ENCODE data around the gene KRT7. TPM values are rescaled to one million over a fixed set of nuclear protein-coding genes. Genes with fewer than 3 reads are reported as not detected.
"Not testable (repeated sequence)": the region's sequence is repeated elsewhere in the genome, so short reads cannot be mapped to it uniquely, and the experiment has no call there.

KRT7 gene
- total RNA-seq, 2 donors from 2014 or later = 0.36 to 8.0 TPM

- no peaks in the 10 kb centered on the region for H3K9me3 Mint-ChIP-seq
- no peak for DNase-seq (ENCODE audit: low spot score in 2 of 2)
- ATAC-seq = no peak
- peaks cover 0 to 9% of the 10 kb centered on the region in 2 donors for H3K36me3 Mint-ChIP-seq
- peak overlapping the region; percentile 81 to 92 for H3K27ac Mint-ChIP-seq
Observed at GRCh38 chr12:52243259-52243855, 10.3 kb downstream of the KRT7 start.

DNA sequence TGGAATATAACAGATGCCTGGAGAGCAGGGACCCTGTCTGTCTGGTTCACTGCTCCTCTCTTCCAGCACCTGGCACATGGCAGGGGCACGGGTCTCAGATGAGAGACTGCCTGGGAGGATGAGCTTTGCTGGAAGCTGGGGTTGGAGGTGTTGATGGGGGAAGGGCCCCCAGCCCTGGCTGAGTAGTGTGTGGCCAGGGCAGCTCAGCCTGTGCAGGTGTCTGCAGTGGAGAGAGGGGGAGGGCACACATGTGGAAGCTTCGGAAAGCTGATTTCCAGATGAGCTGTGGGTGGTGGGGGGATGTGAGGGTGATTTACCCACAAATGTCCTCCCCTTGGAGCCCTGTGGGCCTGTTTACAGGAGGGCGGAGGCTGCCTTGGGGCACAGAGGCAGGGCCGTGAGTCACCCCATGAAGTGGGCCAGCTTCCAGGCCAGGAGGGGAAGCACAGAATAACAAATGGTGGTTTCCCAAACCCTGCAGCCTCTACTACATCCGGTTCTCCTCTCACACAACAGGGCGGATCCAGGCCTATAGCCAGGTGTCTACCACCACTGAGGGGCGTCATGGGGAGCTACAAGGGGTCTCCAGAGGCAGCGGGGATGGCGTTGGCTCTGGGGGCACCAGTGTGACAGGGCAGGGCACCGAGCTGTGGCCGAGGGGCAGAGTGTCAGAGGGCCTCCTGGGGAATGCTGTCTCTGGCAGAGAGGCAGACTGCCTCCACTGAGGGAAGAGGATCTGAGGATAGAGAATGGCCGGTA is 11.0 kb downstream of the KRT7 start:
- DNase-seq (ENCODE audit: low spot score in 2 of 2) (peak; percentile 70 to 84), ATAC-seq (peak; percentile 98)
- Mint-ChIP-seq H3K36me3 (peaks cover 0 to 9% of the 10 kb centered on the region in 2 donors), H3K27ac (peak overlapping the region; percentile 81 to 92), H3K9me3 (no peaks in the 10 kb centered on the region)

- Mint-ChIP-seq H3K36me3 (peaks cover 0 to 11% of the 10 kb centered on the region in 2 donors), H3K9me3 (no peaks in the 10 kb centered on the region), H3K27ac (peak overlapping the region; percentile 81 to 92)
- ATAC-seq = peak in 1 of 2 donors; percentile 29
- no peak for DNase-seq (ENCODE audit: low spot score in 2 of 2)
Observed at GRCh38 chr12:52244615-52244994, 11.6 kb downstream of the KRT7 start.

DNA sequence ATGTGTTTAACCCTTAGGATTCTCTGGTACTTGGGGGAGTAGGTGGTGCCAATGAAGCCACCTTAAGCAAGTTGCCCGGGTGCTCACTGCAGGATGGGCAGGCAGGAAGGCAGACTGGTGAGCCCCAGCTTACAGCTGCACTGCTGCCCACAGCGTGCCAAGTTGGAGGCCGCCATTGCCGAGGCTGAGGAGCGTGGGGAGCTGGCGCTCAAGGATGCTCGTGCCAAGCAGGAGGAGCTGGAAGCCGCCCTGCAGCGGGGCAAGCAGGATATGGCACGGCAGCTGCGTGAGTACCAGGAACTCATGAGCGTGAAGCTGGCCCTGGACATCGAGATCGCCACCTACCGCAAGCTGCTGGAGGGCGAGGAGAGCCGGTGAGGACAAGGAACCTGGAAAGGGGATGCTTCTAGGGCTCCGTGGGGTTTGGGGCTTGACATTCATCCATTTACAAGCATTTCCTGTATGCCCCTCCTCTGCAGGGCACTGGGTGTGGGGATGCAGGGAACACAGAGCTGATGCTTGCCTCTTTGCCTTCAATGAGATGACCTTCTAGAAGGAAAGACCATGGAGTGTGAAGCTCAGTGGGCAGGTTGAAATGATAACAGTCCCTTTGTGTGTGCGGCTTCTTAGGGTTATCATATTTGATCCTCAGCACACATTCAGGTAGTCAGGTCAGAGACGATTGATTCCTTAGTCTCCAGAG is 12.4 kb downstream of the KRT7 start:
- DNase-seq (ENCODE audit: low spot score in 2 of 2) (no peak), ATAC-seq (no peak)
- Mint-ChIP-seq H3K36me3 (peaks cover 0 to 16% of the 10 kb centered on the region in 2 donors), H3K9me3 (no peaks in the 10 kb centered on the region), H3K27ac (peak overlapping the region in 1 of 2 donors; percentile 22)

DNA sequence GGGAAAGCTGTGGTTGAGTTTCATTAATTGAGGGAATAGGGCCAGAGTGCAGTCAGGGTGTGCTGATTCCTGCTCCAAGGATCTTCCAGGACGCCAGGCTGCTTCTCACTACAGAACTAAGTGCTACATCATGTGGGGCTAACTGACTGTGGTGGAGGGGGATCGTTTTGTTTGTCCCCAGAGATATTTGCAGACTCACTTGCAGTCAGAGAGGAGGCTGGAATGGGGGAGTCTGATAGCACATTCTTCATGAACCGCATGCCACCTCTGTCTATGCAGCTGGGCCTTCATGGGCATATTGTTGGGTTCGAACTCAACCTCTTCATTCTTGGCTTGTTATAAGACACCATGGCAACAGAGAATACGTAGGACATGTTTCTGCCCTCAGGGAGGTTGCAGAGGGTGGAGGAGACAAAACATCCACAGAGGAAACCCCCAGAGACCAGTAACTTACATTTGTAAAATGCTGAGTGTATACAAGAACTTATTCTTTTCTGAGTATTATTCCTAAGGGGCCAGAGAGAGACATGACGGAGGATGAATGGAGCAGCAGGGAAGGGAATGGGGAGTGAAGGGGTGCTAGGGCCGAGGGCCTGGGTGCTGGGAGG is 13.0 kb downstream of the KRT7 start:
- peaks cover 0 to 16% of the 10 kb centered on the region in 2 donors for H3K36me3 Mint-ChIP-seq
- H3K9me3 Mint-ChIP-seq = no peaks in the 10 kb centered on the region
- ATAC-seq (no peak), DNase-seq (ENCODE audit: low spot score in 2 of 2) (no peak)
- peak overlapping the region in 1 of 2 donors; percentile 51 for H3K27ac Mint-ChIP-seq

DNA sequence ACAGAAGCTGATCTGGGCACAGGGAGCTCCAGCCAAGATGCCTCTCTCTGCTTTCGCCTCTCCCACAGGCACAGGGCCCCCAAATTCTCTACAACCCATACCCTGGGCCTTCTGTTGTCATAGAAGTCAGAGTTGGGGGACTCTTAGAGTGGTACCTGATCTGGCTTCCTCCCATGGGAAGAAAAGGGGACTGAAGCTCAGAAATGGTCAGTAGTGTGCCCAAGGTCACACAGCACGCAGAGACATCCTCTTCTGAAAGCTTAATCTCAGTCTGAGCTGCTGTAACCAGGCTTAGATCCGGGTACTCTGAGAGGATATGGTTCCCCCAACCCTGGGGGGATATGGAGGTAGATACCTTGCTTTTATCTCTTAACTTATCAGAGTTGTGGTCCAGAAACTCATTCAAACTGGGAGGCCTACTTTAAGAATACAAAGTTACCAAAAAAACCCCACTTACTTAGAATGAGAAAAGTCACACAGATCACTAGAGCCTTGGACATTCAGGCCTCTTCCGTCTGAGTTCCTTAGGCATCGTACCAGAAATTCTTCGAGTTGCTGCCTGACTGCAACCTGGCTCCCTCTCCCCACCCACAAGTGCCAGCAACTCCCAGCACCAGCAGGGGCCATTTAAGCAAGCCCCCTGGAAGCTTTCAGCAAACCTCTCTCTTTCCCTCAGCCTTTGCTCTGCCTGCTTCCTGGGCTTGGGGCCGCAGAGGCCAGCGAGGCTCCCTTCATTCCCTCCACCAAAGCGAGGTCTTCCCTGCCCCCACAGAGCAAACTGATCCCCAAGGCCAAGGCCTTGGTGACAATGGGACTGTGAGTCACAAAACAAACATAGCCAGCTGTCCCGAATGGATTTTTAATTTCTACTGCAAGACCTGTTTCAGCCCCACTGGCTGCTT is 13.9 kb downstream of the KRT7 start:
- ATAC-seq = no peak
- Mint-ChIP-seq H3K9me3 (no peaks in the 10 kb centered on the region), H3K36me3 (peaks cover 0 to 16% of the 10 kb centered on the region in 2 donors), H3K27ac (peak overlapping the region in 1 of 2 donors; percentile 83)
- DNase-seq (ENCODE audit: low spot score in 2 of 2) = no peak

DNA sequence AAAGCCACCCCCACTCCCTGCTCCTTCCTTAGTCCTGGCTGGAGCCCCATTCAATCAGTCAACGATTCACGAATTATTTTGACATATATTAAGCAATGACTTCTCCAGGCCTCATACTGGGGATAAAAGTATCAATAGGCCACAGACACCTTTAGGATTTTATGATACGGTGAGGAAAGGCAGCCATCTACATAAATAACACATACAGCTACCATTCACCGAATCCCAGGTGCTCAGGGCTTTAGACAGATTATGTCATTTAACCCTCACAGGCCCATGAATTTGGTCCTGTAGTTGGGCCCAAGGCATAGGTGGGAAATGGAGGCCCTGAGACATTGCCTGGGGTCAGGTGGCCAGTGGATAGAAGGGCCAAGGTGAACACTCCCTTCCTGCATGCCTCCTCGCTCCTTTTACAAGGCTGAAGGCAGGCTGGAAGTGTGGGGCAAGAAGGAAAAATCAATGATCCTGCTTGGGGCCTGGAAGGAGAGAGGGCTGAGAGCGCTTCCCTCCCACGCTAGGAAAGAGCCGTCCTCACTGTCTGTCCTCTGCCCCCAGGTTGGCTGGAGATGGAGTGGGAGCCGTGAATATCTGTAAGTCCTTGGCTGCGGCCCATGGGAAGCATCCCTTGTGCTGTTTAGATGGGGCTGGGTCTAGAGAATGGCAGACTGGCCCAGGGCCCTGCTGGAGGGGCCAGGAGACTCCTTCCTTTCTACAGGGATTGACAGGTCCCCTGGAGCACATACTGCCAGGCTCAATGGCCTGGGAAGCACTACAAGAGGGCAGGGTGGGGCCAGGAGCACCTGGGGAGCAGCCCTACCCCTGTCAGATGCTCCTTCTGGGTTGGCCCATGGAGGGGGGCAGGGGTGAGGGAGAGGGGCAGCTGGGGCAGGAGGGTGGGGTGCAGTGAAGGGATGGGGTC is 14.8 kb downstream of the KRT7 start:
- no peak for DNase-seq (ENCODE audit: low spot score in 2 of 2)
- Mint-ChIP-seq H3K36me3 (peaks cover 0 to 16% of the 10 kb centered on the region in 2 donors), H3K27ac (peak overlapping the region in 1 of 2 donors; percentile 50), H3K9me3 (no peaks in the 10 kb centered on the region)
- no peak for ATAC-seq

- Mint-ChIP-seq H3K27ac (no peak overlapping the region), H3K9me3 (no peaks in the 10 kb centered on the region), H3K36me3 (peaks cover 0 to 13% of the 10 kb centered on the region in 2 donors)
- ATAC-seq (no peak), DNase-seq (ENCODE audit: low spot score in 2 of 2) (no peak)
Observed at GRCh38 chr12:52248541-52249461, 15.8 kb downstream of the KRT7 start.

DNA sequence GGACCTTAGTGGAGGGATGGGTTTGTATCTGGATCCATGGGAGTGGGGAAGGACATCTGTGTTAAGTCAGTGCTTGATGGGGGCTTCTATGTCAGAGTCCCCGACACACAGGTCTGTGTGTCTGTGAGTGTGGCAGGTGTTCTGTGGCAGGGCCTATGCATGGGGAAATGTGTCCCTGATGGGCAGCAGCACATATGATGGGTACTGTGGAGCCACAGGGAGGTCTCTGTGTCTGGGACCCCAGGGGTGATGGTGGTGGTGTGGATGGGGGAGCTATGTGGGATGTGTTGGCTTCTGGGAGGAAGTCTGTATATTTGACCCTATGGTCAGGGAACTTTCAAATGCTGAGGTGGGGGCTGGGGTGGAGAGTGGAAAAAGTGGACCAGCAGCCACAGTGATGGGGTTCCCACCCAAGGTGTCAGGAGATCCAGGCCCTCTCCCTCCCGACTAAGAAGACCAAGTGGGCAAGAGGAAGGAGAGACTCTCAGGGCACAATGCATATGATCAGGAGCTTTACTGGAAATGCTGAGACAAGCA is 16.5 kb downstream of the KRT7 start:
- DNase-seq (ENCODE audit: low spot score in 2 of 2) (no peak), ATAC-seq (no peak)
- Mint-ChIP-seq H3K27ac (peak overlapping the region in 1 of 2 donors; percentile 91), H3K36me3 (peaks cover 0 to 6% of the 10 kb centered on the region in 2 donors), H3K9me3 (no peaks in the 10 kb centered on the region)

GRCh38 chr12:52250048-52250990 is 17.3 kb downstream of the KRT7 start:
- Mint-ChIP-seq H3K36me3 (peaks cover 0 to 6% of the 10 kb centered on the region in 2 donors), H3K9me3 (no peaks in the 10 kb centered on the region), H3K27ac (no peak overlapping the region)
- DNase-seq (ENCODE audit: low spot score in 2 of 2) (no peak), ATAC-seq (no peak)

DNA sequence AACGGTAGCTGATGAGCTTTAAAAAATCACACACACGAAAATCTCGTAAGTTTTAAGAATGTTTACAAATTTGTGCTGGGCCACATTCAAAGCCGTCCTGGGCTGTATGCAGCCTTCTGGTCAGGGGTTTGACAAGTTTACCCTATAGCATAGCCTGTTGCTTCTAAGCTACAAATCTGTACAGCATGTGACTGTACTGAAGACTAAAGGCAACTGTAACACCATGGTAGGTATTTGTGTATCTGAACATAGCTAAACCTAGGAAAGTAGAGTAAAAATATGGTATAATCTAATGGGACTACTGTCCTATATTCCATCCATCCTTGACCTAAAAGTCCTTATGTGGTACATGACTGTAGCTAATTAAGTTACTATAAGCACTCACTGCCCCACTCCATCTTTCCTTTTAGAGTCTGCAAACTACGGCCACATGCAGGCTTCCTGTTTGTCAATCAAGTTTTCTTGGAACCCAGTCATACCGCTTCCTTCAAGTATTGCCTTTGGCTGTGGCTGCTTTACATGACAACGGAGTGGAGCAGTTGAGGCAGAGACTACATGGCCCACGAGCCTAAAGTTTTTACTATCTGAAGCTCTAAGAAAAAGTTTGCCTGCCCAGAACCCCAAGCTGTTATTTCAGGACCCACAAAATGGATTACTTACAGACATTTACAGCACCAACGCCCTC is 18.5 kb downstream of the KRT7 start:
- no peak for DNase-seq (ENCODE audit: low spot score in 2 of 2)
- ATAC-seq = peak; percentile 47 to 77
- H3K9me3 Mint-ChIP-seq = no peaks in the 10 kb centered on the region
- no peak overlapping the region for H3K27ac Mint-ChIP-seq
- peaks cover 0 to 6% of the 10 kb centered on the region in 2 donors for H3K36me3 Mint-ChIP-seq

DNA sequence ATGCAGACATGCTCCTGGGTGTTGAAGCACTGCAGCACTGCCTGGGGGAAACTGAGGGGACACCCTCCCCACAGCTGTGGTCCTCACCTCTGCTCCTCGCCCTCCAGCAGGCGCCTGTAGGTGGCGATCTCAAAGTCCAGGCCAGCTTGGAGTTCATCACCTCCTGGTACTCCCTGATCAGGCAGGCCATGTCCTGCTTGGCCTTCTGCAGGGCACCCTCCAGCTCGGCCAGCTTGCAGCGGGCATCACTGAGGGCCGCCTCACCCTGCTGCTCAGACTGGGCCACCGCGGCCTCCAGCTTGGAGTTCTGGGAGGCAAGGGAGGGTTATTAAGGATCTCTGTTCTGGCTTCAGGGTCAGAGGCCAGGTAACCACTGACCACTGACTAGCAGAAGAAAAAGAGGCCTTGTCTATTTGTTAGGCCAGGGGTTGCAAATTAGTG is 19.2 kb downstream of the KRT7 start:
- peak in 1 of 2 donors; percentile 46 for DNase-seq (ENCODE audit: low spot score in 2 of 2)
- H3K27ac Mint-ChIP-seq, H3K36me3 Mint-ChIP-seq, H3K9me3 Mint-ChIP-seq: not testable (repeated sequence)
- ATAC-seq = peak in 1 of 2 donors; percentile 32
